Uterus (tissue), 4 donors: ENCODE data around the gene MALAT1. TPM values are rescaled to one million over a fixed set of nuclear protein-coding genes. Genes with fewer than 3 reads are reported as not detected.
"Not testable (repeated sequence)": the region's sequence is repeated elsewhere in the genome, so short reads cannot be mapped to it uniquely, and the experiment has no call there.

Experiments used
- DNase-seq, 2 donors: peaks; one replicate each; pipeline ENCODE4 v3.0.0-alpha.2; 2019 to 2020
- H3K27ac ChIP-seq, 2 donors: fragments of 200-600 bp; sonication (generic); 1 replicate in 1 of 2; 2 replicates in 1 of 2; pipeline ENCODE4 v1.5.1; 2016 to 2018
- H3K27me3 ChIP-seq, 2 donors: fragments of 200-600 bp; sonication (generic); one replicate each; pipeline ENCODE4 v1.5.1; 2018 to 2019; ENCODE audit warnings: control low read depth in 1 of 2
- H3K36me3 ChIP-seq, 2 donors: fragments of 200-600 bp; sonication (generic); one replicate each; pipeline ENCODE4 v1.5.1; 2019; ENCODE audit warnings: control low read depth in 1 of 2
- H3K4me1 ChIP-seq, 2 donors: fragments of 200-600 bp; sonication (generic); one replicate each; pipeline ENCODE4 v1.5.1; 2018 to 2019; ENCODE audit warnings: control low read depth in 1 of 2
- H3K4me3 ChIP-seq, 2 donors: fragments of 200-600 bp; sonication (generic); 1 replicate in 1 of 2; 2 replicates in 1 of 2; pipeline ENCODE4 v1.5.1; 2018 to 2019; ENCODE audit warnings: mild to moderate bottlenecking in 1 of 2
- H3K9me3 ChIP-seq, 2 donors: fragments of 200-600 bp; sonication (generic); one replicate each; pipeline ENCODE4 v1.5.1; 2019; ENCODE audit warnings: control low read depth in 1 of 2
- CTCF ChIP-seq, 4 experiments: fragments of 200-600 bp in 2 of 4; fragments of 450-650 bp in 2 of 4; sonication (generic) in 2 of 4; IDR thresholded peaks; one replicate each; pipeline ENCODE4 v1.5.1; 2016 to 2019; ENCODE audit warnings: antibody characterized with exemption in 4 of 4, mild to moderate bottlenecking in 2 of 4, moderate library complexity in 1 of 4
- POLR2A ChIP-seq, 2 donors: fragments of 450-650 bp; IDR thresholded peaks; one replicate each; pipeline ENCODE4 v1.6.1; 2016; ENCODE audit warnings: antibody characterized with exemption in 2 of 2, mild to moderate bottlenecking in 1 of 2, moderate library complexity in 1 of 2
- intact Hi-C: fragments of 100-400 bp; cut with DNase I; formaldehyde crosslinking; loops from one replicate; pipeline ENCODE4 v1.15.1; 2023; ENCODE audit warnings: low total_unique reads
- total RNA-seq, 4 donors: library from RNA; depleted of rRNA in 3 of 4; stranded (reverse); fragments of >200 nt in 3 of 4; gene quantifications; one replicate each; pipeline versions ENCODE4 v1.1.0 to v1.2.4, GENCODE V29; 2014 to 2023
- donor health status: DM: yes; HTN: yes; CAD: no.

The MALAT1 gene
- total RNA-seq, 4 donors from 2014 or later, result 6,732 to 19,335 (median 13,886) TPM

GRCh38 chr11:65454696-65455456, 44.0 kb upstream of the MALAT1 start:
- peak; percentile 95 to 96 for TF ChIP-seq POLR2A (IDR thresholded peaks at IDR 0.05)
- TF ChIP-seq CTCF (IDR thresholded peaks at IDR 0.05), result peak in 3 of 4 experiments; percentile 19 to 26 (median 20)
- Histone ChIP-seq H3K4me1 (no peaks in the 10 kb centered on the region), H3K36me3 (no peaks in the 10 kb centered on the region), H3K4me3 (peak overlapping the region; percentile 41 to 52), H3K27me3 (no peaks in the 10 kb centered on the region), H3K9me3 (no peaks in the 10 kb centered on the region), H3K27ac (peak overlapping the region; percentile 94 to 95)
- DNase-seq, result peak; percentile 93 to 94
- intact Hi-C loops, result no loop called here

GRCh38 chr11:65456418-65456817, 42.4 kb upstream of the MALAT1 start:
- Histone ChIP-seq H3K36me3 (no peaks in the 10 kb centered on the region), H3K9me3 (no peaks in the 10 kb centered on the region), H3K27ac (no peak overlapping the region), H3K4me3 (no peak overlapping the region), H3K27me3 (no peaks in the 10 kb centered on the region), H3K4me1 (no peaks in the 10 kb centered on the region)
- DNase-seq, result no peak
- intact Hi-C loops, result no loop called here
- TF ChIP-seq CTCF (IDR thresholded peaks at IDR 0.05) (no peak), POLR2A (IDR thresholded peaks at IDR 0.05) (no peak)

GRCh38 chr11:65459552-65459951, 39.3 kb upstream of the MALAT1 start:
- Histone ChIP-seq H3K9me3 (no peaks in the 10 kb centered on the region), H3K4me1 (no peaks in the 10 kb centered on the region), H3K4me3 (no peak overlapping the region), H3K27ac (no peak overlapping the region), H3K36me3 (no peaks in the 10 kb centered on the region), H3K27me3 (no peaks in the 10 kb centered on the region)
- no peak for DNase-seq
- intact Hi-C loops, result no loop called here
- TF ChIP-seq CTCF (IDR thresholded peaks at IDR 0.05) (no peak), POLR2A (IDR thresholded peaks at IDR 0.05) (no peak)

- H3K4me1 ChIP-seq, H3K36me3 ChIP-seq, H3K9me3 ChIP-seq, DNase-seq, H3K4me3 ChIP-seq, H3K27ac ChIP-seq, intact Hi-C loops, H3K27me3 ChIP-seq: not testable (repeated sequence)
Measured at GRCh38 chr11:65465471-65465870, 33.4 kb upstream of the MALAT1 start.

GRCh38 chr11:65467306-65467705, 31.5 kb upstream of the MALAT1 start:
- peak overlapping the region; percentile 3 to 98 for H3K27ac ChIP-seq
- DNase-seq, H3K4me1 ChIP-seq, H3K27me3 ChIP-seq, H3K36me3 ChIP-seq, intact Hi-C loops, H3K4me3 ChIP-seq, H3K9me3 ChIP-seq: not testable (repeated sequence)

GRCh38 chr11:65468874-65469333, 29.9 kb upstream of the MALAT1 start:
- Histone ChIP-seq H3K4me1 (peaks cover 4 to 22% of the 10 kb centered on the region in 2 donors), H3K27ac (peak overlapping the region; percentile 97 to 98), H3K36me3 (no peaks in the 10 kb centered on the region), H3K9me3 (no peaks in the 10 kb centered on the region), H3K4me3 (no peak overlapping the region), H3K27me3 (no peaks in the 10 kb centered on the region)
- DNase-seq, result peak in 1 of 2 donors; percentile 65
- intact Hi-C loops, result no loop called here
- TF ChIP-seq CTCF (IDR thresholded peaks at IDR 0.05), result peak; percentile 33 to 66 (median 52)
- TF ChIP-seq POLR2A (IDR thresholded peaks at IDR 0.05), result no peak
